ENCODE data around the gene CIART.

GRCh38 chr1:150288822-150289221 lies 6.5 kb downstream of the CIART start:
- no peak for TF ChIP-seq CTCF (conservative IDR thresholded peaks at IDR 0.05; ENCODE audit: low read depth, low read length)
- TF ChIP-seq EZH2 (IDR thresholded peaks at IDR 0.05; ENCODE audit: low read length, unreplicated experiment) = no peak
